OCI-LY7 (cell line): ENCODE measurements around the gene HMOX1. TPM values are rescaled to one million over a fixed set of nuclear protein-coding genes. Genes with fewer than 3 reads are reported as not detected.

Experiments
- BruUV-seq: library from RNA; stranded (reverse); fragments of 400-500 nt; replicated peaks from 2 replicates; lab custom pipeline; 2021; lab: Mats Ljungman, UMichigan
- CTCF ChIA-PET: fragments of 300-600 bp; sonication (Branson Sonifier 250); formaldehyde crosslinking; loops from one replicate; lab custom pipeline; 2022; ENCODE audit warnings: antibody characterized with exemption; ENCODE audit not compliant: unreplicated experiment; lab: Charles Lee
- POLR2A ChIA-PET: fragments of 300-600 bp; sonication (Branson Sonifier 250); formaldehyde crosslinking; loops from one replicate; lab custom pipeline; 2022; ENCODE audit warnings: antibody characterized with exemption; lab: Charles Lee
- DNase-seq: peaks from one replicate; pipeline ENCODE4 v3.0.0-alpha.2; 2015; ENCODE audit warnings: low spot score
- H2AFZ ChIP-seq: fragments of 200-600 bp; sonication (generic), shearing (Covaris generic); 2 replicates; pipeline ENCODE4 v1.6.1; 2014; ENCODE audit warnings: mild to moderate bottlenecking, antibody characterized with exemption, low read length, moderate library complexity
- H3K27ac ChIP-seq: fragments of 200-600 bp; sonication (generic); 2 replicates; pipeline ENCODE4 v1.5.1; 2014; ENCODE audit warnings: mixed run types, low read depth, mild to moderate bottlenecking, moderate library complexity, low read length, inconsistent platforms; ENCODE audit not compliant: poor library complexity, severe bottlenecking
- H3K36me3 ChIP-seq: fragments of 200-600 bp; sonication (generic); 2 replicates; pipeline ENCODE4 v1.6.1; 2014; ENCODE audit warnings: mild to moderate bottlenecking, antibody characterized with exemption, low read length, moderate library complexity, mixed read lengths; ENCODE audit not compliant: insufficient read depth
- H3K4me1 ChIP-seq: fragments of 200-600 bp; sonication (generic); 2 replicates; pipeline ENCODE4 v1.5.1; 2014; ENCODE audit warnings: mild to moderate bottlenecking, low read length; ENCODE audit not compliant: insufficient read depth, poor library complexity, severe bottlenecking
- H3K4me2 ChIP-seq: fragments of 200-600 bp; sonication (generic); 2 replicates; pipeline ENCODE4 v1.6.1; 2014; ENCODE audit warnings: mild to moderate bottlenecking, low read length
- H3K4me3 ChIP-seq: fragments of 200-600 bp; sonication (generic); 2 replicates; pipeline ENCODE4 v1.5.1; 2014; ENCODE audit warnings: mild to moderate bottlenecking, low read depth, low read length; ENCODE audit not compliant: poor library complexity, severe bottlenecking
- H3K79me2 ChIP-seq: fragments of 200-600 bp; sonication (generic); 2 replicates; pipeline ENCODE4 v1.6.1; 2016; ENCODE audit warnings: low read depth, mild to moderate bottlenecking, low read length, moderate library complexity, mixed read lengths; ENCODE audit not compliant: insufficient read depth
- H3K9me2 ChIP-seq: fragments of 200-600 bp; sonication (generic); 2 replicates; pipeline ENCODE4 v1.6.1; 2016; ENCODE audit warnings: mild to moderate bottlenecking, low read length, mixed read lengths; ENCODE audit not compliant: insufficient read depth
- H3K9me3 ChIP-seq: fragments of 200-600 bp; sonication (generic); 2 replicates; pipeline ENCODE4 v1.6.1; 2014; ENCODE audit warnings: mild to moderate bottlenecking, mixed run types, low read length, mixed read lengths
- H4K20me1 ChIP-seq: fragments of 200-600 bp; sonication (generic); 2 replicates; pipeline ENCODE4 v1.6.1; 2014; ENCODE audit warnings: mild to moderate bottlenecking, antibody characterized with exemption, low read length, moderate library complexity, mixed read lengths; ENCODE audit not compliant: insufficient read depth
- CTCF ChIP-seq: fragments of 200-600 bp; sonication (generic); conservative IDR thresholded peaks from 2 replicates; pipeline ENCODE4 v1.5.1; 2014; ENCODE audit warnings: mild to moderate bottlenecking, antibody characterized with exemption, low read length, moderate library complexity, mixed read lengths
- EZH2phosphoT487 ChIP-seq: fragments of 200-600 bp; sonication (generic); IDR thresholded peaks from 2 replicates; pipeline ENCODE4 v1.6.1; 2018; ENCODE audit warnings: low read depth, borderline replicate concordance, mild to moderate bottlenecking, mixed run types, antibody characterized with exemption, low read length, moderate library complexity, mixed read lengths
- intact Hi-C: fragments of 100-400 bp; cut with micrococcal nuclease; formaldehyde crosslinking; loops from one replicate; pipeline ENCODE4 v1.10.0; 2022; ENCODE audit not compliant: unreplicated experiment
- total RNA-seq, 2 experiments: library from RNA; depleted of rRNA in 1 of 2; stranded (reverse); fragments of >200 nt in 1 of 2; shearing (Covaris generic) in 1 of 2; gene quantifications; 2 replicates each; pipeline ENCODE4 v1.2.3, GENCODE V29; 2014 to 2022

Gene HMOX1
- total RNA-seq, 2 experiments from 2014 or later: 2.2 to 13.9 TPM

- Histone ChIP-seq H2AFZ (no peak overlapping the region), H3K4me3 (no peak overlapping the region), H3K79me2 (no peaks in the 10 kb centered on the region), H3K4me1 (peaks cover 42% of the 10 kb centered on the region), H4K20me1 (no peaks in the 10 kb centered on the region), H3K9me3 (peaks cover 10% of the 10 kb centered on the region; the same call in 1 of the 2 replicates), H3K36me3 (peaks cover 22% of the 10 kb centered on the region), H3K9me2 (no peaks in the 10 kb centered on the region), H3K4me2 (no peak overlapping the region), H3K27ac (peak overlapping the region; percentile 60)
- ChIA-PET CTCF (interaction anchor here (1.3 kb wide), 1 partner anchor 66 kb away, joined by 5 read pairs; no protein-coding TSS in a partner anchor), POLR2A (interaction anchor here (1.0 kb wide), 1 partner anchor 15 kb away, joined by 3 read pairs; no protein-coding TSS in a partner anchor)
- TF ChIP-seq CTCF: no peak
- TF ChIP-seq EZH2phosphoT487: no peak
- intact Hi-C loops: loop anchor here (5.0 kb wide), 1 partner anchor 37 kb away; no protein-coding TSS in a partner anchor
- BruUV-seq: no TSS peak
- DNase-seq: no peak
Measured at GRCh38 chr22:35343664-35344550, 37.0 kb upstream of the HMOX1 start.

- no peaks in the 10 kb centered on the region for H3K79me2 ChIP-seq
- TF ChIP-seq EZH2phosphoT487 (no peak), CTCF (no peak)
- H3K4me1 ChIP-seq: peaks cover 54% of the 10 kb centered on the region
- H4K20me1 ChIP-seq: no peaks in the 10 kb centered on the region
- POLR2A ChIA-PET: interaction anchor here (0.6 to 1.0 kb wide), 2 partner anchors 14 to 1186 kb away, joined by 3 read pairs; no protein-coding TSS in a partner anchor
- intact Hi-C loops: loop anchor here (5.0 kb wide), 1 partner anchor 38 kb away; no protein-coding TSS in a partner anchor
- no TSS peak for BruUV-seq
- H3K4me2 ChIP-seq: peak overlapping the region; percentile 42
- CTCF ChIA-PET: interaction anchor here (1.3 kb wide), 1 partner anchor 65 kb away, joined by 5 read pairs; no protein-coding TSS in a partner anchor
- peaks cover 10% of the 10 kb centered on the region; the same call in 1 of the 2 replicates for H3K9me3 ChIP-seq
- H3K4me3 ChIP-seq: no peak overlapping the region
- H2AFZ ChIP-seq: no peak overlapping the region
- H3K36me3 ChIP-seq: peaks cover 22% of the 10 kb centered on the region
- H3K27ac ChIP-seq: peak overlapping the region; percentile 60
- no peaks in the 10 kb centered on the region for H3K9me2 ChIP-seq
- peak; percentile 69 for DNase-seq
Measured at GRCh38 chr22:35344956-35345690, 35.8 kb upstream of the HMOX1 start.
